Mammary epithelial cell (primary cell): ENCODE data around the gene SYNDIG1.

Experiments
- CTCF ChIP-seq, 2 donors: IDR thresholded peaks in 1 of 2; conservative IDR thresholded peaks in 1 of 2; 2 replicates each; pipeline ENCODE4 v1.5.1; 2011 to 2012; ENCODE audit warnings: inconsistent platforms in 2 of 2, low read length in 2 of 2, mild to moderate bottlenecking in 2 of 2, control low read depth in 1 of 2, low read depth in 1 of 2; ENCODE audit not compliant: insufficient read depth in 1 of 2; ENCODE audit errors: extremely low read depth in 1 of 2
- EZH2 ChIP-seq: IDR thresholded peaks from 2 replicates; pipeline ENCODE4 v1.6.1; 2012; ENCODE audit warnings: low read length, inconsistent platforms, borderline replicate concordance

DNA sequence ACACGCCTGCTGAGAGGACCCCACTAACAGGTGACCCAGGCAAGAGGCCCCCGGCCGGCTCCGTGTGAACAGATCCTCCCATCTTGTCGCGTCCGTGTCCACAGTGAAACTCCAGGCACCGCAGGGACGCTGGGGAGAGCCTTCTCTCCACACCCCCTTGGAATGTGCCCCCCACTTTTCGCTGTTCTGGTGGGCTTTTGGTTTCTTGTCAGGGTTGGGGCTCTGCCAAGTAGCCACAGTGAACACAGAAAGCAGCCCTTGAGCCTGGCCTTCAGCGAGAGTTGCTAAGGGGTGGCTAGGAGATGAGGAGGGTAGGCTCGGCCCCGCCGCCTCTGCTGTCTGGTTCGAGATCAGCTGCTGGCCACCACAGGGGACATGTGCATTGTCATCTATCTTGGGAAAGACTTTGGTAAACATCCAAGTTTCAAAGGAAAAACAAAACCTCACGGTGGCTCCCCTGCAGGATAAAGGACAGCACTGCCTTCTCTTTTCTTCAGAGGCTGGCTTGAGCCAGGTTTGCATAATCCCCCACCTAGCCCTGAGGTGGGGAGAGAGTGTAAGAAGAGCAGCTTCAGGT is 22.7 kb downstream of the SYNDIG1 start:
- TF ChIP-seq CTCF (conservative IDR thresholded peaks at IDR 0.05 in 1 of 2, IDR thresholded peaks at IDR 0.05 in 1 of 2; ENCODE audit: extremely low read depth in 1 of 2, insufficient read depth in 1 of 2, low read depth in 1 of 2, low read length in 2 of 2), result no peak
- no peak for TF ChIP-seq EZH2
